ENCODE data around the gene GLT8D1.
"Not testable (repeated sequence)": the region's sequence is repeated elsewhere in the genome, so short reads cannot be mapped to it uniquely, and the experiment has no call there.

GRCh38 chr3:52728753-52729152 lies 23.2 kb upstream of the GLT8D1 start:
- not testable (repeated sequence) for TF ChIP-seq EZH2 (IDR thresholded peaks at IDR 0.05; ENCODE audit: borderline replicate concordance, low read depth, low read length); ZNF717 (CRISPR knock-in tag; IDR thresholded peaks at IDR 0.05); MAFF (IDR thresholded peaks at IDR 0.05; ENCODE audit: low read length); CHD1 (IDR thresholded peaks at IDR 0.05; ENCODE audit: low read length); POLR2A (conservative IDR thresholded peaks at IDR 0.05); PRDM10 (IDR thresholded peaks at IDR 0.05; ENCODE audit: partially characterized antibody)
